Endometrial microvascular endothelial cells (primary cell): ENCODE measurements around the gene ZNF181. TPM values are rescaled to one million over a fixed set of nuclear protein-coding genes. Genes with fewer than 3 reads are reported as not detected.

Experiments used
- total RNA-seq: library from RNA; depleted of rRNA; stranded (reverse); fragments of >200 nt; gene quantifications from one replicate; pipeline ENCODE4 v1.2.3, GENCODE V29; 2015; ENCODE audit errors: inconsistent ontology term

The ZNF181 gene
- total RNA-seq, 1 donor from 2014 or later: 3.3 TPM

Other genes starting within 250 kb of the ZNF181 start
- gene SCGB2B2, start 57.1 kb upstream of the ZNF181 start, total RNA-seq: not detected
- gene ZNF302, start 56.6 kb upstream of the ZNF181 start, total RNA-seq: 12.5 TPM
- gene ZNF599, start 39.0 kb downstream of the ZNF181 start, total RNA-seq: 4.5 TPM
- gene ZNF30, start 192.7 kb downstream of the ZNF181 start, total RNA-seq: 3.3 TPM
- 15.1 TPM for gene ZNF792, start 230.0 kb downstream of the ZNF181 start, total RNA-seq